ES-I3 (cell line): ENCODE results near the gene GRAMD4.
A peak's percentile ranks its signal among the peaks of the same experiment; 100 is the strongest.

Experiments
- H3K36me3 ChIP-seq: 2 replicates; pipeline ENCODE4 v1.6.1; 2013; ENCODE audit warnings: mild to moderate bottlenecking, low read length, control low read depth, moderate library complexity; ENCODE audit not compliant: insufficient read depth
- H3K4me1 ChIP-seq: 2 replicates; pipeline ENCODE4 v1.6.1; 2013; ENCODE audit warnings: mild to moderate bottlenecking, control low read depth, low read length; ENCODE audit not compliant: insufficient read depth
- H3K9ac ChIP-seq: 2 replicates; pipeline ENCODE4 v1.6.1; 2013; ENCODE audit warnings: low read depth, mild to moderate bottlenecking, low read length, moderate library complexity
- H3K9me3 ChIP-seq: 2 replicates; pipeline ENCODE4 v1.6.1; 2013; ENCODE audit warnings: mild to moderate bottlenecking, low read length, moderate library complexity; ENCODE audit not compliant: control insufficient read depth, insufficient read depth

GRAMD4 gene

GRCh38 chr22:46578824-46579561 lies 41.2 kb upstream of the GRAMD4 start:
- Histone ChIP-seq H3K36me3 (no peaks in the 10 kb centered on the region), H3K9me3 (no peaks in the 10 kb centered on the region), H3K9ac (no peak overlapping the region), H3K4me1 (peaks cover 16% of the 10 kb centered on the region)

GRCh38 chr22:46579751-46580449 lies 40.3 kb upstream of the GRAMD4 start:
- Histone ChIP-seq H3K4me1 (peaks cover 25% of the 10 kb centered on the region), H3K9me3 (no peaks in the 10 kb centered on the region), H3K36me3 (no peaks in the 10 kb centered on the region), H3K9ac (no peak overlapping the region)

- Histone ChIP-seq H3K36me3 (no peaks in the 10 kb centered on the region), H3K9me3 (no peaks in the 10 kb centered on the region), H3K9ac (no peak overlapping the region), H3K4me1 (peaks cover 18% of the 10 kb centered on the region)
Measured at GRCh38 chr22:46580940-46581537, 39.1 kb upstream of the GRAMD4 start.

- peaks cover 18% of the 10 kb centered on the region for H3K4me1 ChIP-seq
- H3K36me3 ChIP-seq, result no peaks in the 10 kb centered on the region
- H3K9ac ChIP-seq, result no peak overlapping the region
- H3K9me3 ChIP-seq, result no peaks in the 10 kb centered on the region
Measured at GRCh38 chr22:46581538-46582244, 38.5 kb upstream of the GRAMD4 start.

GRCh38 chr22:46582281-46582933 lies 37.8 kb upstream of the GRAMD4 start:
- H3K9ac ChIP-seq, result no peak overlapping the region
- no peaks in the 10 kb centered on the region for H3K36me3 ChIP-seq
- H3K9me3 ChIP-seq, result no peaks in the 10 kb centered on the region
- H3K4me1 ChIP-seq, result peaks cover 20% of the 10 kb centered on the region

GRCh38 chr22:46583571-46583970 lies 36.6 kb upstream of the GRAMD4 start:
- Histone ChIP-seq H3K9ac (no peak overlapping the region), H3K9me3 (no peaks in the 10 kb centered on the region), H3K36me3 (no peaks in the 10 kb centered on the region), H3K4me1 (peaks cover 23% of the 10 kb centered on the region)

- no peaks in the 10 kb centered on the region for H3K9me3 ChIP-seq
- H3K36me3 ChIP-seq, result no peaks in the 10 kb centered on the region
- H3K4me1 ChIP-seq, result peaks cover 23% of the 10 kb centered on the region
- H3K9ac ChIP-seq, result peak overlapping the region; percentile 14; the same call in 1 of the 2 replicates
Measured at GRCh38 chr22:46584081-46584921, 35.9 kb upstream of the GRAMD4 start.

GRCh38 chr22:46585340-46586122 lies 34.7 kb upstream of the GRAMD4 start:
- Histone ChIP-seq H3K36me3 (no peaks in the 10 kb centered on the region), H3K9ac (no peak overlapping the region), H3K4me1 (peaks cover 27% of the 10 kb centered on the region), H3K9me3 (no peaks in the 10 kb centered on the region)

- no peaks in the 10 kb centered on the region for H3K9me3 ChIP-seq
- H3K4me1 ChIP-seq, result peaks cover 23% of the 10 kb centered on the region
- no peaks in the 10 kb centered on the region for H3K36me3 ChIP-seq
- H3K9ac ChIP-seq, result no peak overlapping the region
Measured at GRCh38 chr22:46586123-46586519, 34.1 kb upstream of the GRAMD4 start.

- no peaks in the 10 kb centered on the region for H3K36me3 ChIP-seq
- H3K9ac ChIP-seq, result no peak overlapping the region; the same call in 1 of the 2 replicates
- H3K9me3 ChIP-seq, result no peaks in the 10 kb centered on the region
- H3K4me1 ChIP-seq, result peaks cover 19% of the 10 kb centered on the region
Measured at GRCh38 chr22:46586531-46587011, 33.6 kb upstream of the GRAMD4 start.

- H3K36me3 ChIP-seq, result no peaks in the 10 kb centered on the region
- no peak overlapping the region; the same call in 1 of the 2 replicates for H3K9ac ChIP-seq
- peaks cover 19% of the 10 kb centered on the region; the same call in 1 of the 2 replicates for H3K4me1 ChIP-seq
- no peaks in the 10 kb centered on the region for H3K9me3 ChIP-seq
Measured at GRCh38 chr22:46587061-46587460, 33.1 kb upstream of the GRAMD4 start.

GRCh38 chr22:46587492-46588278 lies 32.5 kb upstream of the GRAMD4 start:
- H3K9me3 ChIP-seq, result no peaks in the 10 kb centered on the region
- H3K36me3 ChIP-seq, result no peaks in the 10 kb centered on the region
- H3K9ac ChIP-seq, result no peak overlapping the region
- H3K4me1 ChIP-seq, result peaks cover 19% of the 10 kb centered on the region; the same call in 1 of the 2 replicates
